Rectal smooth muscle tissue (tissue), 1 donor: ENCODE data around the gene STMND1.

ENCODE experiments used
- H3K27ac ChIP-seq: one replicate; pipeline ENCODE4 v1.7.0; 2013; ENCODE audit warnings: low read depth, low read length, inconsistent platforms
- H3K27me3 ChIP-seq: one replicate; pipeline ENCODE4 v1.7.0; 2013; ENCODE audit warnings: low read length; ENCODE audit not compliant: control insufficient read depth, insufficient read depth
- H3K36me3 ChIP-seq: one replicate; pipeline ENCODE4 v1.7.0; 2013; ENCODE audit warnings: low read length; ENCODE audit not compliant: control insufficient read depth, insufficient read depth
- H3K4me1 ChIP-seq: one replicate; pipeline ENCODE4 v1.7.0; 2013; ENCODE audit warnings: low read length; ENCODE audit not compliant: control insufficient read depth, insufficient read depth
- H3K4me3 ChIP-seq: one replicate; pipeline ENCODE4 v1.7.0; 2013; ENCODE audit warnings: low read length
- H3K9ac ChIP-seq: one replicate; pipeline ENCODE4 v1.7.0; 2013; ENCODE audit warnings: low read length

STMND1 gene

GRCh38 chr6:17081273-17081672 lies 20.6 kb upstream of the STMND1 start:
- H3K27me3 ChIP-seq: no peaks in the 10 kb centered on the region
- no peaks in the 10 kb centered on the region for H3K4me1 ChIP-seq
- no peak overlapping the region for H3K4me3 ChIP-seq
- H3K27ac ChIP-seq: no peak overlapping the region
- H3K36me3 ChIP-seq: no peaks in the 10 kb centered on the region
- no peak overlapping the region for H3K9ac ChIP-seq

DNA sequence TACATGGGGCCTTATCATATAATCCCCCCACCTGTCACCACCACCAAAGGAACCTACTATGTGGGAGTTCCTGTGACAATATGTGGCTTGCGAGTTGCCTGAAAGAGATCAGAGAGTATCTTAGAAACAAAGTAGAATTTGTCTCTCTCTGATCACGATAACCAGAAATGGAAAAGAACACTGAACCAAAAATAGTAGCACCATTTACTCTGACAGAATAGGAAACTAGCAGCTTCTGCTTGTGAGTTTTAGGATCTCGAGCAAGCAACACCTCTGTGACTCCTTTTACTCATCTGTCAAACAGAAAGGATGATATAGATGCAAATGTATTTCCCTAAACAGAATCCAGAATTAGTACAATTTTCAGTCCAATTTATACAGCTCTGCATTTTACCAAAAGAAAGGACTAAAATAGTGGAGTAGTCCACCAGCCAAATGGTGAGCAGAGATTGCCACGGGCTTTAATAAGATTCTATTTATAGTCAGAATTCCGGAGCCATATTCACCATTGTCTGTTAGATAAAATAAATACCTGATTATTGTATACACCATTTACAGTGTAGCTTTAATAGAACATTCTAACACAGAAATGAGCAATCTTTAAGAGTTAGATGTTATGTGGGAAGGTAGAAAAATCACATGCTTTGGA lies 19.9 kb upstream of the STMND1 start:
- Histone ChIP-seq H3K9ac (no peak overlapping the region), H3K4me1 (no peaks in the 10 kb centered on the region), H3K4me3 (no peak overlapping the region), H3K27ac (no peak overlapping the region), H3K36me3 (no peaks in the 10 kb centered on the region), H3K27me3 (no peaks in the 10 kb centered on the region)

- H3K4me3 ChIP-seq: no peak overlapping the region
- H3K9ac ChIP-seq: no peak overlapping the region
- H3K36me3 ChIP-seq: no peaks in the 10 kb centered on the region
- H3K27ac ChIP-seq: no peak overlapping the region
- H3K27me3 ChIP-seq: no peaks in the 10 kb centered on the region
- H3K4me1 ChIP-seq: no peaks in the 10 kb centered on the region
Measured at GRCh38 chr6:17083397-17083796, 18.5 kb upstream of the STMND1 start.

DNA sequence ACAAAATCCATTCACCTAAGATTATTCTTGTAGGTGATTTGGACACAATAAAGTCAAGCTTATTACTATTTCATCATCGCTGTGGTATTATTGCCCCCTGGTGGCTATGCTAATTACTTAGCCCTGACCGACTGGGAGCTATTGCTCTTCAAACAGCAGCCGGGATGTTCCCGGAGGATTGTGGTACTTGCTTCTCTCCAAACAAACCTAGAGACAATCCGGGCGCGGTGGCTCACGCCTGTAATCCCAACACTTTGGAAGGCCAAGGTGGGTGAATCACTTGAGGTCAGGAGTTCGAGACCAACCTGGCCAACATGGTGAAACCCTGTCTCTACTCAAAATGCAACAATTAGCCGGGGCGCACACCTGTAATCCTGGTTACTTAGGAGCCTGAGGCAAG lies 15.4 kb upstream of the STMND1 start:
- Histone ChIP-seq H3K4me1 (no peaks in the 10 kb centered on the region), H3K9ac (no peak overlapping the region), H3K4me3 (no peak overlapping the region), H3K27ac (no peak overlapping the region), H3K27me3 (no peaks in the 10 kb centered on the region), H3K36me3 (no peaks in the 10 kb centered on the region)

DNA sequence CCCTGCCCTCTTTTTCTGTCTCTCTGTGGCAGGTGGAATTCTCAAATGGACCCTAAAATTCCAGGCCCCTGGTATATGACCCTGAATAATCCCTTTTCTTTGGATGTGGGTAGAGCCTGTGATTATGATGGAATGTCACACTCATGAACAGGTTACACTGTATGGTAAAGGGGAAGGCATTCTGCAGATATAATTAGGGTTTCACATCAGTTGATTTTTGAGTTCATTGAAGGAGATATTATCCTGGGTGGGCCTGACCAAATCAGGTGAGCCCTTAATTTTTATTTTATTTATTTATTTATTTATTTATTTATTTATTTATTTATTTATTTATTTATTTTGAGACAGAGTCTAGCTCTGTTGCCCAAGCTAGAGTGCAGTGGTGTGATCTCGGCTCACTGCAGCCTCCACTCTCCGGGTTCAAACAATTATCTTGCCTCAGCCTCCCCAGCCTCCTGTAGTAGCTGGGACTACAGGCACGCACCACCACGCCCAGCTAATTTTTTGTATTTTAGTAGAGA lies 13.7 kb upstream of the STMND1 start:
- Histone ChIP-seq H3K36me3 (no peaks in the 10 kb centered on the region), H3K4me3 (no peak overlapping the region), H3K27ac (no peak overlapping the region), H3K9ac (no peak overlapping the region), H3K4me1 (no peaks in the 10 kb centered on the region), H3K27me3 (no peaks in the 10 kb centered on the region)

DNA sequence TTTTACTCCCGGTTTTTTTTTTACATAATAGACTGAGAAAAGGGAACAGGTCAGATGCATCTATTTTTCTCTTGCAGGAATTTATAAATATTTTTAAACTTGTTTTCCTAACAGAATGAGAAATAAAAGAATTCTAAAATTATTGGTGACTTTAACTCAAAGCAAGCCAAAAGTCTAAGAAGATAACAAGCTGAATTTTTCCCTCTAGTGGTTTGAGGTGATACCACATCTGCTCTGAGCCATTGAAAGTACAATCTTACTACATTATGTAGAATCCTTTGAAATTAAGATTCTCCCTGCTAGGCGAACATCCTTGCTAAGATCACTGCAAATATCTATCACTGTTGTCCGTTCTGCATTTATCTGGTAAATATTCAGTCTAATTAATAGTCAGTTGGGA lies 10.7 kb upstream of the STMND1 start:
- no peaks in the 10 kb centered on the region for H3K36me3 ChIP-seq
- no peak overlapping the region for H3K9ac ChIP-seq
- no peak overlapping the region for H3K27ac ChIP-seq
- no peak overlapping the region for H3K4me3 ChIP-seq
- H3K4me1 ChIP-seq: no peaks in the 10 kb centered on the region
- no peaks in the 10 kb centered on the region for H3K27me3 ChIP-seq

GRCh38 chr6:17093686-17094085 lies 8.2 kb upstream of the STMND1 start:
- no peaks in the 10 kb centered on the region for H3K36me3 ChIP-seq
- H3K27ac ChIP-seq: no peak overlapping the region
- H3K4me1 ChIP-seq: no peaks in the 10 kb centered on the region
- H3K4me3 ChIP-seq: no peak overlapping the region
- no peaks in the 10 kb centered on the region for H3K27me3 ChIP-seq
- no peak overlapping the region for H3K9ac ChIP-seq

DNA sequence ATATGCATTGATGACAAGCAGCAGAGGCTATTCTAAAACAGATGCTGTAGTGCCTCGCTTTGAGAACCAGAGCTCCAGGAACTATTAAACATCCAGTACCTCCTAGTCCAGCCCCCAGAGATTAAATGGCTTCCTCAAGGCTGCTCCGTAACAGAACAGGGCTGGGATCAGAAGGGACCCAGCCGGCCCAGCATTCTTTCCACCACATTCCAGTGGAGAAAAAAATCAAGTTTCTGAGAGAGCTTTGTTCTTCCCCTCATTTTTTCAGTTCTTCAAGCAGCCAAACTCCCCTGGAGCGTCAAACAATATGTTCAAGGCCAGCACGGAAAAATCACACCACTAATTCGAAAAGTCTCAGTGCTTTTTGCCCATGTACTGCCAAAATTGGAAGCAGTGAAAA lies 5.8 kb upstream of the STMND1 start:
- Histone ChIP-seq H3K4me3 (no peak overlapping the region), H3K4me1 (no peaks in the 10 kb centered on the region), H3K36me3 (no peaks in the 10 kb centered on the region), H3K27ac (no peak overlapping the region), H3K27me3 (no peaks in the 10 kb centered on the region), H3K9ac (no peak overlapping the region)

- Histone ChIP-seq H3K27me3 (no peaks in the 10 kb centered on the region), H3K9ac (no peak overlapping the region), H3K27ac (no peak overlapping the region), H3K4me3 (no peak overlapping the region), H3K36me3 (no peaks in the 10 kb centered on the region), H3K4me1 (no peaks in the 10 kb centered on the region)
Measured at GRCh38 chr6:17096652-17097051, 5.2 kb upstream of the STMND1 start.

DNA sequence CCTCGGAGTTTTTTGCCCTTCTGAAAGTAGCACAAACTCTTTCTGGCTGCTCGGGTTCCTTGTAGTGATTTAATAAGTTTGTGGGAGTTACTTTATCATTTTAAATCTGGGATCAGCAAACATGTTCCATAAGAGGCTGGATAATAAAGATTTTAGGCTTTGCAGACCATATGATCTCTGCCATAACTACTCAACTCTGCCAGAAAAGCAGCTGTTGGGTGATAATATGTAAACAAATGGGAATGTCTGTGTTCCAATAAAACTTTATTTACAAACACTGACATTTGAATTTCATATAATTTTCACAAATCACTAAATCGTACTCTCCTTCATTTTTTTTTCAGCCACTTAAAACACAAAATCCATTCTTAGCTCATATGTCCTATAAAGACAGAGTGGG lies 3.9 kb upstream of the STMND1 start:
- Histone ChIP-seq H3K27me3 (no peaks in the 10 kb centered on the region), H3K36me3 (no peaks in the 10 kb centered on the region), H3K4me1 (no peaks in the 10 kb centered on the region), H3K9ac (no peak overlapping the region), H3K27ac (no peak overlapping the region), H3K4me3 (no peak overlapping the region)

DNA sequence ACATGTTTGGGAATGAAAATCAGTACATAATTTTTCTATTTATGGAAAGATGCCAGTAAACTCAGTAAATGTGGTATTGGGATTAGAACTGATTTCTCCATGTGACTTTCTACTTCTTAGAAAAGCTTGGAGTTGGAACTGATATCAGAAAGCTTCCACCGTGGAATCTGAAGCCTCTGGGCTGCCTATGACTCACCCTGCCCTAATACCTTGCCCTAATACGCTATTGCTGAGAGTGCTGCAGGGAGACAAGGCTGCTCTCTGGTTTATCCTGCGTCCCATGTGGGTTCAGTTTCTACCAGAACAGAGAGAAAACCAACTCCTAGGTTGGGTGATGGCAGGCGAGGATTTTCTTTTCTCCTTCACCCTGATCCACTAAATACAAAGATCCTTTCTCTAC lies 3.3 kb upstream of the STMND1 start:
- Histone ChIP-seq H3K4me3 (no peak overlapping the region), H3K27me3 (no peaks in the 10 kb centered on the region), H3K9ac (no peak overlapping the region), H3K36me3 (no peaks in the 10 kb centered on the region), H3K4me1 (no peaks in the 10 kb centered on the region), H3K27ac (no peak overlapping the region)

- H3K4me1 ChIP-seq: no peaks in the 10 kb centered on the region
- no peaks in the 10 kb centered on the region for H3K36me3 ChIP-seq
- no peak overlapping the region for H3K4me3 ChIP-seq
- H3K9ac ChIP-seq: no peak overlapping the region
- no peak overlapping the region for H3K27ac ChIP-seq
- H3K27me3 ChIP-seq: no peaks in the 10 kb centered on the region
Measured at GRCh38 chr6:17099401-17100059, 2.3 kb upstream of the STMND1 start.

GRCh38 chr6:17100806-17101205 lies 1.0 kb upstream of the STMND1 start:
- Histone ChIP-seq H3K27me3 (no peaks in the 10 kb centered on the region), H3K36me3 (no peaks in the 10 kb centered on the region), H3K9ac (no peak overlapping the region), H3K4me3 (no peak overlapping the region), H3K27ac (no peak overlapping the region), H3K4me1 (no peaks in the 10 kb centered on the region)
